Natural killer cell (primary cell): ENCODE data around the gene JADE1. TPM values are rescaled to one million over a fixed set of nuclear protein-coding genes. Genes with fewer than 3 reads are reported as not detected.

ENCODE experiments used
- ATAC-seq, 3 donors: fragments of 150-1000 bp in 2 of 3; fragments of 200-7000 bp in 1 of 3; cut with Tn5 transposase; 1 replicate in 1 of 3; 2 replicates in 2 of 3; pipeline ENCODE4 v1.10.0; 2021; ENCODE audit warnings: mild to moderate bottlenecking in 2 of 3, moderate library complexity in 2 of 3
- DNase-seq, 2 donors: peaks; one replicate each; pipeline versions ENCODE4 v3.0.0 to v3.0.0-alpha.2; 2013 to 2021; ENCODE audit warnings: mixed read lengths in 1 of 2
- H3K27ac ChIP-seq: one replicate; pipeline ENCODE4 v1.5.1; 2013; ENCODE audit warnings: mild to moderate bottlenecking, low read length
- H3K27me3 ChIP-seq: one replicate; pipeline ENCODE4 v1.6.1; 2013; ENCODE audit warnings: low read length; ENCODE audit not compliant: control insufficient read depth, insufficient read depth
- H3K36me3 ChIP-seq: one replicate; pipeline ENCODE4 v1.6.1; 2013; ENCODE audit warnings: low read length; ENCODE audit not compliant: control insufficient read depth, insufficient read depth
- H3K4me1 ChIP-seq: one replicate; pipeline ENCODE4 v1.6.1; 2013; ENCODE audit warnings: low read length; ENCODE audit not compliant: control insufficient read depth, insufficient read depth
- H3K4me3 ChIP-seq: one replicate; pipeline ENCODE4 v1.5.1; 2013; ENCODE audit warnings: low read length
- H3K9me3 ChIP-seq: one replicate; pipeline ENCODE4 v1.6.1; 2013; ENCODE audit warnings: low read length; ENCODE audit not compliant: control insufficient read depth, insufficient read depth
- H3K27ac Mint-ChIP-seq, 2 donors: one replicate each; pipeline ENCODE4 v1.8.0; 2022; ENCODE audit warnings: mild to moderate bottlenecking in 2 of 2, mixed read lengths in 2 of 2, moderate library complexity in 1 of 2
- H3K27me3 Mint-ChIP-seq, 2 donors: one replicate each; pipeline ENCODE4 v1.8.0; 2022; ENCODE audit warnings: low read depth in 2 of 2, mixed read lengths in 2 of 2
- H3K36me3 Mint-ChIP-seq: one replicate; pipeline ENCODE4 v1.8.0; 2022; ENCODE audit warnings: mixed read lengths
- H3K4me1 Mint-ChIP-seq, 2 donors: one replicate each; pipeline ENCODE4 v1.8.0; 2022; ENCODE audit warnings: mixed read lengths in 2 of 2
- H3K4me3 Mint-ChIP-seq: one replicate; pipeline ENCODE4 v1.8.0; 2022; ENCODE audit warnings: mild to moderate bottlenecking, moderate library complexity, mixed read lengths
- H3K9me3 Mint-ChIP-seq, 2 donors: one replicate each; pipeline ENCODE4 v1.8.0; 2022; ENCODE audit warnings: mixed read lengths in 2 of 2
- CTCF ChIP-seq: fragments of 200-600 bp; IDR thresholded peaks from one replicate; pipeline ENCODE4 v1.8.0; 2022; ENCODE audit warnings: antibody characterized with exemption
- WGBS: methylation state at CpG from one replicate; pipeline ENCODE4 v1.1.7; 2013; ENCODE audit warnings: missing lambda C conversion rate; ENCODE audit not compliant: insufficient coverage; 5-methylcytosine and 5-hydroxymethylcytosine counted together
- intact Hi-C: fragments of 100-400 bp; cut with micrococcal nuclease; formaldehyde crosslinking; loops from one replicate; pipeline ENCODE4 v1.14.2; 2022
- total RNA-seq, 4 donors: library from RNA; stranded (reverse); fragments of 120-200 nt in 1 of 4; gene quantifications; one replicate each; pipeline versions ENCODE4 v1.2.3 to v1.2.4, GENCODE V29; 2013 to 2022

The JADE1 gene
- total RNA-seq, 3 donors from 2014 or later (not counting 1 experiment from before 2014, with no cell fraction given) = 48.9 to 55.8 (median 52.7) TPM

GRCh38 chr4:128921954-128922353 is 112.5 kb downstream of the JADE1 start:
- Histone ChIP-seq H3K36me3 (peaks cover 3% of the 10 kb centered on the region), H3K27me3 (no peaks in the 10 kb centered on the region), H3K9me3 (no peaks in the 10 kb centered on the region), H3K4me3 (no peak overlapping the region), H3K4me1 (peaks cover 9% of the 10 kb centered on the region), H3K27ac (no peak overlapping the region)
- peak overlapping the region in 1 of 2 donors; percentile 4 for H3K27ac Mint-ChIP-seq
- TF ChIP-seq CTCF = no peak
- intact Hi-C loops = no loop called here
- H3K4me3 Mint-ChIP-seq = no peak overlapping the region
- H3K36me3 Mint-ChIP-seq = peaks cover 9% of the 10 kb centered on the region
- DNase-seq = no peak
- ATAC-seq = no peak
- WGBS = 92% methylated on average over 2 of the region's 3 CpGs
- H3K27me3 Mint-ChIP-seq = no peaks in the 10 kb centered on the region
- peaks cover 47 to 53% of the 10 kb centered on the region in 2 donors for H3K4me1 Mint-ChIP-seq
- peaks cover 0 to 2% of the 10 kb centered on the region in 2 donors for H3K9me3 Mint-ChIP-seq
